Liver (tissue), 9 donors: Measurements from ENCODE around the gene DDX1. TPM values are rescaled to one million over a fixed set of nuclear protein-coding genes. Genes with fewer than 3 reads are reported as not detected.

ENCODE experiments used
- DNase-seq: peaks from one replicate; pipeline ENCODE4 v3.0.0-alpha.2; 2017; ENCODE audit warnings: low spot score
- H3K27ac ChIP-seq, 2 donors: one replicate each; pipeline ENCODE4 v1.7.0; 2013; ENCODE audit warnings: inconsistent platforms in 2 of 2, low read length in 2 of 2, control low read depth in 1 of 2, low read depth in 1 of 2, mild to moderate bottlenecking in 1 of 2
- H3K27me3 ChIP-seq, 4 donors: one replicate each; pipeline versions ENCODE4 v1.6.1 to v1.7.0; 2013; ENCODE audit warnings: low read length in 3 of 4, inconsistent platforms in 1 of 4, mild to moderate bottlenecking in 1 of 4, moderate library complexity in 1 of 4; ENCODE audit not compliant: control insufficient read depth in 4 of 4, insufficient read depth in 4 of 4
- H3K36me3 ChIP-seq, 4 donors: one replicate each; pipeline versions ENCODE4 v1.6.1 to v1.7.0; 2013; ENCODE audit warnings: low read length in 3 of 4, mild to moderate bottlenecking in 3 of 4, low read depth in 1 of 4, moderate library complexity in 1 of 4; ENCODE audit not compliant: control insufficient read depth in 4 of 4, insufficient read depth in 3 of 4
- H3K4me1 ChIP-seq, 4 donors: one replicate each; pipeline versions ENCODE4 v1.6.1 to v1.7.0; 2013; ENCODE audit warnings: low read length in 3 of 4, mild to moderate bottlenecking in 3 of 4, moderate library complexity in 1 of 4; ENCODE audit not compliant: control insufficient read depth in 4 of 4, insufficient read depth in 4 of 4
- H3K4me3 ChIP-seq, 3 donors: one replicate each; pipeline versions ENCODE4 v1.6.1 to v1.7.0; 2013; ENCODE audit warnings: low read length in 3 of 3, control low read depth in 1 of 3, low read depth in 1 of 3, mild to moderate bottlenecking in 1 of 3
- H3K9ac ChIP-seq, 2 donors: one replicate each; pipeline ENCODE4 v1.7.0; 2013; ENCODE audit warnings: low read length in 2 of 2, mild to moderate bottlenecking in 2 of 2, moderate library complexity in 2 of 2, control low read depth in 1 of 2, low read depth in 1 of 2
- H3K9me3 ChIP-seq, 4 donors: one replicate each; pipeline versions ENCODE4 v1.6.1 to v1.7.0; 2013; ENCODE audit warnings: low read length in 3 of 4; ENCODE audit not compliant: control insufficient read depth in 4 of 4
- CTCF ChIP-seq: fragments of 150-350 bp; IDR thresholded peaks from 2 replicates; pipeline ENCODE4 v1.5.1; 2017; ENCODE audit warnings: improper control_type of control experiment, low read depth, low read length; ENCODE audit not compliant: missing input control
- EGR1 ChIP-seq, 2 donors: IDR thresholded peaks; 2 replicates each; pipeline ENCODE4 v1.6.1; 2016 to 2018; ENCODE audit warnings: antibody characterized with exemption in 2 of 2, low read depth in 2 of 2
- FOXA1 ChIP-seq: IDR thresholded peaks from 2 replicates; pipeline ENCODE4 v1.6.1; 2016; ENCODE audit warnings: antibody characterized with exemption
- FOXA2 ChIP-seq: IDR thresholded peaks from 2 replicates; pipeline ENCODE4 v1.6.1; 2016; ENCODE audit warnings: antibody characterized with exemption
- GABPA ChIP-seq, 2 donors: IDR thresholded peaks in 1 of 2; conservative IDR thresholded peaks in 1 of 2; 2 replicates each; pipeline ENCODE4 v1.6.1; 2016; ENCODE audit warnings: antibody characterized with exemption in 2 of 2, mild to moderate bottlenecking in 1 of 2, moderate library complexity in 1 of 2
- HNF4G ChIP-seq: IDR thresholded peaks from 2 replicates; pipeline ENCODE4 v1.6.1; 2016; ENCODE audit warnings: antibody characterized with exemption
- JUND ChIP-seq, 2 donors: IDR thresholded peaks; 2 replicates each; pipeline ENCODE4 v1.6.1; 2016; ENCODE audit warnings: antibody characterized with exemption in 2 of 2
- NR2F2 ChIP-seq: IDR thresholded peaks from 2 replicates; pipeline ENCODE4 v1.6.1; 2016; ENCODE audit warnings: antibody characterized with exemption
- RAD21 ChIP-seq, 2 donors: IDR thresholded peaks; 2 replicates each; pipeline ENCODE4 v1.6.1; 2016; ENCODE audit warnings: antibody characterized with exemption in 2 of 2, mild to moderate bottlenecking in 2 of 2
- REST ChIP-seq: IDR thresholded peaks from 2 replicates; pipeline ENCODE4 v1.6.1; 2016; ENCODE audit warnings: antibody characterized with exemption, mild to moderate bottlenecking
- RXRA ChIP-seq, 2 donors: IDR thresholded peaks; 2 replicates each; pipeline ENCODE4 v1.6.1; 2017 to 2018; ENCODE audit warnings: antibody characterized with exemption in 2 of 2, mild to moderate bottlenecking in 1 of 2
- SP1 ChIP-seq: IDR thresholded peaks from 2 replicates; pipeline ENCODE4 v1.6.1; 2018; ENCODE audit warnings: antibody characterized with exemption, mild to moderate bottlenecking
- YY1 ChIP-seq: IDR thresholded peaks from 2 replicates; pipeline ENCODE4 v1.6.1; 2016; ENCODE audit warnings: antibody characterized with exemption, mild to moderate bottlenecking
- WGBS: extraction: QIAGEN DNeasy Blood & Tissue Kit; methylation state at CpG from one replicate; pipeline ENCODE4 v1.1.7; 2013; 5-methylcytosine and 5-hydroxymethylcytosine counted together
- polyA plus RNA-seq, 2 donors: library from polyadenylated mRNA; stranded (reverse) in 1 of 2; unstranded in 1 of 2; fragments of 200-250 nt in 1 of 2; fragments of >200 nt in 1 of 2; fragmentation: Nextera tagmentation in 1 of 2; extraction: Ambion mirVana in 1 of 2; gene quantifications; one replicate each; pipeline versions ENCODE4 v1.2.1 to v1.2.3, GENCODE V29; 2013 to 2015
- total RNA-seq, 2 donors: library from RNA; depleted of rRNA; stranded (reverse); fragments of >200 nt; gene quantifications; one replicate each; pipeline ENCODE4 v1.2.3, GENCODE V29; 2014
- TF ChIP-seq, protein P1 (sequence below): IDR thresholded peaks from 2 replicates; pipeline ENCODE4 v1.6.1; 2016; ENCODE audit warnings: antibody characterized with exemption
- donor health status: healthy.
- donor health status: healthy.
- donor health status: healthy.
- donor health status: healthy.
- donor health status: healthy.

DDX1 gene
- total and polyA plus RNA-seq, 4 donors = 31.7 to 43.9 (median 38.8) TPM

DNA sequence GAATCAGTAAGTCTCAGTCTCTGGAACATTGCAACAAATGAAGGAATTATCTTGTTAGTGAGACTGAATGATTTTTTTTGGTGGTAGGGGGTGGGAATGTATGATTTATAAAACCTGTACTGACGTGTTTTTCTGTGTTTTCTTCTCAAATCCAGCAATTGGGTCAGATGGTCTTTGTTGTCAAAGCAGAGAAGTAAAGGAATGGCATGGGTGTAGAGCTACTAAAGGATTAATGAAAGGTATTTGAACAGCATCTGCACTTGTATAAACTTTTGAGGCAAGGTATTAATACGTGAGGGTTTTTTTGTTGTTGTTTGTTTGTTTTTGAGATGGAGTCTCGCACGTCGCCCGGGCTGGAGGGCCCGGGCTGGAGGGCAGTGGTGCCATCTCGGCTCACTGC, 10.7 kb downstream of the DDX1 start:
- H3K9ac ChIP-seq = no peak overlapping the region
- no peak overlapping the region for H3K4me3 ChIP-seq
- no peaks in the 10 kb centered on the region for H3K27me3 ChIP-seq
- no peaks in the 10 kb centered on the region for H3K9me3 ChIP-seq
- no peak overlapping the region for H3K27ac ChIP-seq
- DNase-seq = no peak
- peaks cover 20 to 88% (median 87%) of the 10 kb centered on the region in 4 donors for H3K36me3 ChIP-seq
- H3K4me1 ChIP-seq = no peaks in the 10 kb centered on the region
- TF ChIP-seq, protein P1, sequence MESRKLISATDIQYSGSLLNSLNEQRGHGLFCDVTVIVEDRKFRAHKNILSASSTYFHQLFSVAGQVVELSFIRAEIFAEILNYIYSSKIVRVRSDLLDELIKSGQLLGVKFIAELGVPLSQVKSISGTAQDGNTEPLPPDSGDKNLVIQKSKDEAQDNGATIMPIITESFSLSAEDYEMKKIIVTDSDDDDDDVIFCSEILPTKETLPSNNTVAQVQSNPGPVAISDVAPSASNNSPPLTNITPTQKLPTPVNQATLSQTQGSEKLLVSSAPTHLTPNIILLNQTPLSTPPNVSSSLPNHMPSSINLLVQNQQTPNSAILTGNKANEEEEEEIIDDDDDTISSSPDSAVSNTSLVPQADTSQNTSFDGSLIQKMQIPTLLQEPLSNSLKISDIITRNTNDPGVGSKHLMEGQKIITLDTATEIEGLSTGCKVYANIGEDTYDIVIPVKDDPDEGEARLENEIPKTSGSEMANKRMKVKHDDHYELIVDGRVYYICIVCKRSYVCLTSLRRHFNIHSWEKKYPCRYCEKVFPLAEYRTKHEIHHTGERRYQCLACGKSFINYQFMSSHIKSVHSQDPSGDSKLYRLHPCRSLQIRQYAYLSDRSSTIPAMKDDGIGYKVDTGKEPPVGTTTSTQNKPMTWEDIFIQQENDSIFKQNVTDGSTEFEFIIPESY = no peak
- no peak for TF ChIP-seq REST
- TF ChIP-seq FOXA1 = no peak
- no peak for TF ChIP-seq YY1
- TF ChIP-seq HNF4G = no peak
- no peak for TF ChIP-seq NR2F2
- TF ChIP-seq JUND (IDR thresholded peaks at IDR 0.05) = no peak
- no peak for TF ChIP-seq FOXA2
- TF ChIP-seq GABPA (IDR thresholded peaks at IDR 0.05 in 1 of 2, conservative IDR thresholded peaks at IDR 0.05 in 1 of 2) = no peak
- no peak for TF ChIP-seq CTCF
- TF ChIP-seq SP1 = no peak
- TF ChIP-seq RAD21 (IDR thresholded peaks at IDR 0.05) = no peak
- WGBS = 95% methylated on average over 8 of the region's 8 CpGs

- Histone ChIP-seq H3K36me3 (peaks cover 25 to 90% (median 89%) of the 10 kb centered on the region in 4 donors), H3K27ac (no peak overlapping the region), H3K4me3 (no peak overlapping the region), H3K4me1 (no peaks in the 10 kb centered on the region), H3K9ac (no peak overlapping the region), H3K9me3 (no peaks in the 10 kb centered on the region), H3K27me3 (no peaks in the 10 kb centered on the region)
- no peak for TF ChIP-seq REST
- no peak for TF ChIP-seq EGR1 (IDR thresholded peaks at IDR 0.05; ENCODE audit: low read depth in 2 of 2)
- TF ChIP-seq FOXA2 = no peak
- no peak for TF ChIP-seq SP1
- TF ChIP-seq RXRA (IDR thresholded peaks at IDR 0.05) = no peak
- TF ChIP-seq FOXA1 = no peak
- no peak for TF ChIP-seq NR2F2
- no peak for DNase-seq
- WGBS = 92% methylated on average over 3 of the region's 3 CpGs
Measured at GRCh38 chr2:15603044-15603765, 11.5 kb downstream of the DDX1 start.
